GM10248 (cell line): ENCODE results near the gene LSAMP.
A peak's percentile ranks its signal among the peaks of the same experiment; 100 is the strongest.

Experiments
- CTCF ChIA-PET: fragments of 300-600 bp; sonication (Branson Sonifier 250); formaldehyde crosslinking; extraction: SDS; loops from one replicate; lab custom pipeline; 2021; ENCODE audit warnings: antibody characterized with exemption; lab: Yijun Ruan, JAX
- POLR2A ChIA-PET: fragments of 350-650 bp; sonication (Branson Sonifier 250); formaldehyde crosslinking; extraction: SDS; loops from one replicate; lab custom pipeline; 2020; ENCODE audit warnings: antibody characterized with exemption; lab: Yijun Ruan, JAX
- DNase-seq: peaks from one replicate; pipeline ENCODE4 v3.0.0; 2012; ENCODE audit errors: extremely low spot score
- TF ChIP-seq, protein P1 (sequence below): IDR thresholded peaks from 2 replicates; pipeline ENCODE4 v1.5.1; 2012; ENCODE audit warnings: mild to moderate bottlenecking, low read depth; ENCODE audit errors: extremely low read depth, missing control alignments, control extremely low read depth

Gene LSAMP

DNA sequence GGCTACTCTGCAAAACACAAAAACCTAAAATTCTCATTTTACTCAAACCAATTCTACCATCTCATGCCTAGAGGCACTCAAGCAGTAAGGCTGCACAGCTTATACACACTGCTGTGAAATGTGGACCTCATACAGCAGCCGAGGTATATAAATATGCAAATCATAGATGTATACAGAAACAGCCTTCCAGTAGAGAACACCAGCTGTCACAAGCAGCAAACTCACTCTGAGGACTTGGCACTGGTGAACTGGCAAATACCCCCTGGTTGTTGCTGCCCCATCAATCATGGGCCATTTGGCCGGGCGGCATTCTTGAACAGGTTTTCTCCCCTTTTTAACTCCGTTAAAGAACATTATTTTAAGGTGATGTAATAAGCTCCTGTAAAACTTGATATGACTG lies 378.0 kb downstream of the LSAMP start:
- ChIA-PET CTCF (no interaction called here), POLR2A (no interaction called here)
- DNase-seq, result no peak
- TF ChIP-seq, protein P1, sequence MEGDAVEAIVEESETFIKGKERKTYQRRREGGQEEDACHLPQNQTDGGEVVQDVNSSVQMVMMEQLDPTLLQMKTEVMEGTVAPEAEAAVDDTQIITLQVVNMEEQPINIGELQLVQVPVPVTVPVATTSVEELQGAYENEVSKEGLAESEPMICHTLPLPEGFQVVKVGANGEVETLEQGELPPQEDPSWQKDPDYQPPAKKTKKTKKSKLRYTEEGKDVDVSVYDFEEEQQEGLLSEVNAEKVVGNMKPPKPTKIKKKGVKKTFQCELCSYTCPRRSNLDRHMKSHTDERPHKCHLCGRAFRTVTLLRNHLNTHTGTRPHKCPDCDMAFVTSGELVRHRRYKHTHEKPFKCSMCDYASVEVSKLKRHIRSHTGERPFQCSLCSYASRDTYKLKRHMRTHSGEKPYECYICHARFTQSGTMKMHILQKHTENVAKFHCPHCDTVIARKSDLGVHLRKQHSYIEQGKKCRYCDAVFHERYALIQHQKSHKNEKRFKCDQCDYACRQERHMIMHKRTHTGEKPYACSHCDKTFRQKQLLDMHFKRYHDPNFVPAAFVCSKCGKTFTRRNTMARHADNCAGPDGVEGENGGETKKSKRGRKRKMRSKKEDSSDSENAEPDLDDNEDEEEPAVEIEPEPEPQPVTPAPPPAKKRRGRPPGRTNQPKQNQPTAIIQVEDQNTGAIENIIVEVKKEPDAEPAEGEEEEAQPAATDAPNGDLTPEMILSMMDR, result no peak

DNA sequence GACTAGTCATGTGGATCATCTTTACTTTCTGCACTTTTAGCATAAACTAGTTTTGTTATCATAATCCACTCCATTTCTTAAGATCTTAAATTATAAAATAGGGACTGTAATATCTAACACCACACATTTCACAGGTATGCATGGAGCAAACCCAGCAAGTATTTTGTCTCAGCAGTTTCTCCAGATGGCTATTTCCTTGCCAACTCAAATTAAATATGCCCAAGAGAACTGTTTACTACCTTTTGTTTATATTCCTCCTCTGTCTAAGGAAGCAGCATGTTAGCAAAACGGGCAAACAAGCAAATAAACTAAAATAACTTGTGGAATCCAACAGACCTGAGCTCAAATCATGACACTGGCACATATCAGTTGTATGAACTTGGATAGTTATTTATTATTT lies 379.8 kb downstream of the LSAMP start:
- TF ChIP-seq, protein P1, result no peak
- no peak for DNase-seq
- CTCF ChIA-PET, result no interaction called here
- POLR2A ChIA-PET, result no interaction called here

DNA sequence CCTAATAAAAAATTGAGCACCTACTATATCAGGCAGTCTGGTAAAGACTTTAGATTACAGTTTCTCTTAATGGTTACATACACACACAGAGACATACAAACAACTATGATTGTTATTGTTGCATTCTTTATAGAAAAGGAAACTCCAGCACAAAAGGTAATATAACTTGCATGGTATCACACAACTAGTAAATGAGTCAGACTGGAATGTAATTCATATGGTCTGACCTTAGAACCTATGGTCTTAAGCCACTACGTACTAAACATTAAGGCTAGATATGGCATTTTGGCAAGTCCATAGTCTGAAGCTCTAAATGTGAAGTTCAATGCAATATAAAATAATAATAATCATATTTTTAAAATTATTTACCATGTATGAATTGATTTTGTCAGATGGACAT lies 380.6 kb downstream of the LSAMP start:
- ChIA-PET CTCF (no interaction called here), POLR2A (no interaction called here)
- TF ChIP-seq, protein P1, result no peak
- DNase-seq, result no peak

DNA sequence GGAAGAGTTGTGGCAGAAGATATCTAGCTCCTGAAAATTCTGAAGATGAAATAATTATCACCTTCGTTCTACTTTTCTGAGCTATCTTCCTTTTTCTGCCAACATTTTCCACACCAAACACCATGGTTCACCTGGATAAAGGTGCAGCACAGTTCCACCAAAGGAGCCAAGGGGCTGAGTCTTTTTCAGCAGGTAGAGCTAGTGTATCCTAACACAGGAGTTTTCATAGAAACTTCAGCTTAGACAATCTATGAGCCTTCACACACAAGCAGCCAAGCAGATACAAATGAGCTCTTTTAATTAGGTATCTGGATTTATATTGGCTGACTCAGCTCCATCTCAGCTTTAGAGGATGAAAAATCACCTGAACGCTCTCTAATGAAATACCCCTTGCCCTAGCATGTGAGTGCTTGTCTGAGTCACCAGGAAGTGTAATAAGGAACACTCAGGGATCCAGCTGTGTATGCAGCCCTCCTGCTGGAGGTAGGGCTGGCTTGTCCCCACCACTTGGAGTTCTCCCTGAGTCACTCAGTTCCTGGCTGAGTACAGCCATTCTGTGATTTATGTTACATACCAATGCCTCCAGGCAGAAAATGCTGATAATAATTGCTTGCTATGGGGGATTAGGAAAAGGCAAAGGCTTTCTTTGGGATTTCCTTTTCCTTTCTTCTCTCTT lies 385.7 kb downstream of the LSAMP start:
- ChIA-PET POLR2A (no interaction called here), CTCF (interaction anchor here (0.9 to 1.8 kb wide), 3 partner anchors 36 to 67 kb away, joined by 3 to 6 read pairs (median 3); no protein-coding TSS in a partner anchor)
- TF ChIP-seq, protein P1, result no peak
- DNase-seq, result no peak

DNA sequence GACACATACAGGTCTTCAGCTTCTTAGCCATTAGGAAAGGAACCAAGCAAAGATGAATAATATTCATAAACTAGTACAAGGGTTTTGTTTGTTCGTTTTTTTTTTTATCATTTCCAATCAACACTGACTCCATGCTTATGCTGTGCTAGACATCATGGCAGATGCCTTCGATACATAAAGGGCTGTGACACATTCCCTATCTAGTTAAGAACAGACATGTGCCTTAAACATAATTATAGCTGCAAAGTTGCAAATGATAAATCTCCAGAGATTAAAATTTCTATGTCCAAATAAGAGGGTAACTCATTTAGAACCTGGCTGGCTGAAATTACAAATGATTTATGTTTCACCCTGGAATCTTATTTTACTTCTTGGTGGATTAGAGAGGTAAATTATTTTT lies 386.4 kb downstream of the LSAMP start:
- ChIA-PET CTCF (interaction anchor here (0.9 to 1.8 kb wide), 3 partner anchors 37 to 67 kb away, joined by 3 to 6 read pairs (median 3); no protein-coding TSS in a partner anchor), POLR2A (no interaction called here)
- TF ChIP-seq, protein P1, result no peak
- no peak for DNase-seq

DNA sequence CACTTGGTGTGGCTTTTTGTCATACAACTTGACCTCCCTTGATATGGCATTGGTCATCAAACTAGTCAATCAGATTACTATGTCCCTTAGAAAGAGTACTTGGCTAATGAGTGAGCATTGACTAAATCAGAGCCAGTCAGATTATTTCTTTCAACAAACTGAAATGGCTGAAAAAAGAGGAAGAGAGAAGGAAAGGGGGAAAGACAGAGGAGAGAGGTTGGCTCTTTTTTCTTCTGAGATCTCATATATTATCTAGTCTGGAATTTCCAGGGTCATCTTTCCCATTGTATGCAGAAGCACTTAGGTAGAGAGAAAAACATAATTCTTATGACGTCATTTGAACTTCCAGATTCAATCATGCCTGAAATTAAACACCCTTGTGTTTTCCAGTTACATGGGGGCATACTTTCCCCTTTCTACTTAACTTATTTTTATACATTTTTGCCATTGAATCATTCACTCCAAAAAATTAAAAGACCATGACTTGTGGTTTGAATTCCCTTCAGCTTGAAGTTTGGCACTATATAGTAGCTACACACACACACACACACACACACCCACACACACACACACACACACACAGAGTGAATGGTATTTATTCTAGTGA lies 387.8 kb downstream of the LSAMP start:
- TF ChIP-seq, protein P1, result no peak
- CTCF ChIA-PET, result interaction anchor here (1.2 to 1.8 kb wide), 2 partner anchors 13 to 65 kb away, joined by 3 to 6 read pairs; no protein-coding TSS in a partner anchor
- POLR2A ChIA-PET, result no interaction called here
- DNase-seq, result peak; percentile 7
